Fibroblast of the aortic adventitia (primary cell): ENCODE data around the gene PCSK9. TPM values are rescaled to one million over a fixed set of nuclear protein-coding genes. Genes with fewer than 3 reads are reported as not detected.

Experiments
- total RNA-seq: library from RNA; depleted of rRNA; stranded (reverse); fragments of >200 nt; gene quantifications from 2 replicates; pipeline ENCODE4 v1.2.3, GENCODE V29; 2012; ENCODE audit warnings: low replicate concordance

The PCSK9 gene
- total RNA-seq, 1 donor: 1.1 TPM

Other genes with a start within 250 kb of the PCSK9 start
- gene TTC22, start 238.2 kb upstream of the PCSK9 start, total RNA-seq: under 0.01 TPM in 1 of 2 replicates, not detected in the other
- 118 and 123 TPM in 2 replicates for gene DHCR24, start 152.4 kb upstream of the PCSK9 start, total RNA-seq
- 0.18 TPM in 1 of 2 replicates, not detected in the other for gene TMEM61, start 58.9 kb upstream of the PCSK9 start, total RNA-seq
- not detected in 2 replicates for gene BSND, start 40.6 kb upstream of the PCSK9 start, total RNA-seq
- 21.1 and 44.8 TPM in 2 replicates for gene USP24, start 175.8 kb downstream of the PCSK9 start, total RNA-seq